Endodermal cell (in vitro differentiated cells): ENCODE measurements around the gene PLEKHG5. TPM values are rescaled to one million over a fixed set of nuclear protein-coding genes. Genes with fewer than 3 reads are reported as not detected.

Source experiments
- DNase-seq: peaks from one replicate; pipeline ENCODE4 v3.0.0-alpha.2; 2017
- H3K27ac ChIP-seq: 2 replicates; pipeline ENCODE4 v1.5.1; 2013; ENCODE audit warnings: mild to moderate bottlenecking, low read depth, low read length, moderate library complexity
- H3K27me3 ChIP-seq: 2 replicates; pipeline ENCODE4 v1.6.1; 2013; ENCODE audit warnings: mild to moderate bottlenecking, low read length, moderate library complexity; ENCODE audit not compliant: insufficient read depth, control insufficient read depth, poor library complexity, severe bottlenecking
- H3K36me3 ChIP-seq: 2 replicates; pipeline ENCODE4 v1.7.0; 2013; ENCODE audit warnings: mild to moderate bottlenecking, low read length, moderate library complexity; ENCODE audit not compliant: control insufficient read depth, insufficient read depth
- H3K4me1 ChIP-seq: one replicate; pipeline ENCODE4 v1.7.0; 2013; ENCODE audit warnings: low read length; ENCODE audit not compliant: control insufficient read depth, insufficient read depth
- H3K4me3 ChIP-seq: 2 replicates; pipeline ENCODE4 v1.5.1; 2013; ENCODE audit warnings: mild to moderate bottlenecking, low read length, moderate library complexity
- H3K9ac ChIP-seq: 2 replicates; pipeline ENCODE4 v1.6.1; 2013; ENCODE audit warnings: mild to moderate bottlenecking, low read length, moderate library complexity; ENCODE audit not compliant: poor library complexity, severe bottlenecking; ENCODE audit errors: extremely low read depth
- H3K9me3 ChIP-seq: 2 replicates; pipeline ENCODE4 v1.6.1; 2013; ENCODE audit warnings: mild to moderate bottlenecking, low read length, moderate library complexity; ENCODE audit not compliant: control insufficient read depth
- H3K27ac Mint-ChIP-seq: 2 replicates; pipeline ENCODE4 v1.8.0; 2020; ENCODE audit warnings: mixed read lengths
- H3K27me3 Mint-ChIP-seq: 2 replicates; pipeline ENCODE4 v1.8.0; 2021; ENCODE audit warnings: mild to moderate bottlenecking, mixed read lengths; ENCODE audit not compliant: insufficient read depth
- H3K36me3 Mint-ChIP-seq: 2 replicates; pipeline ENCODE4 v1.8.0; 2020; ENCODE audit warnings: low read depth, mixed read lengths
- H3K4me1 Mint-ChIP-seq: 2 replicates; pipeline ENCODE4 v1.8.0; 2020; ENCODE audit warnings: mixed read lengths
- H3K4me3 Mint-ChIP-seq: 2 replicates; pipeline ENCODE4 v1.8.0; 2020; ENCODE audit warnings: mild to moderate bottlenecking, moderate library complexity, mixed read lengths
- H3K9me3 Mint-ChIP-seq: 2 replicates; pipeline ENCODE4 v1.8.0; 2020; ENCODE audit warnings: mild to moderate bottlenecking, mixed read lengths
- WGBS, 2 experiments: methylation state at CpG; one replicate each; pipeline versions ENCODE4 v1.1.5 to v1.1.7; 2013; ENCODE audit warnings: missing lambda C conversion rate in 2 of 2, mixed read lengths in 1 of 2; ENCODE audit not compliant: insufficient coverage in 1 of 2, insufficient read length in 1 of 2; 5-methylcytosine and 5-hydroxymethylcytosine counted together
- total RNA-seq, 2 donors: library from RNA; stranded (reverse); fragmentation: NEBNext Ultra II Directional in 1 of 2; extraction: Animal tissue kit (Norgen Biotek cat#: 25700) in 1 of 2; gene quantifications; 2 replicates in 1 of 2; 3 replicates in 1 of 2; pipeline ENCODE4 v1.2.1, GENCODE V29; 2021
- TF ChIP-seq, protein P1 (sequence below): fragments of 200-600 bp; sonication (generic); conservative IDR thresholded peaks from 2 replicates; pipeline ENCODE4 v1.5.0; 2021; ENCODE audit warnings: antibody characterized with exemption, mild to moderate bottlenecking

Gene PLEKHG5
- total RNA-seq, 2 donors from 2014 or later = 32.6 to 38.8 TPM

DNA sequence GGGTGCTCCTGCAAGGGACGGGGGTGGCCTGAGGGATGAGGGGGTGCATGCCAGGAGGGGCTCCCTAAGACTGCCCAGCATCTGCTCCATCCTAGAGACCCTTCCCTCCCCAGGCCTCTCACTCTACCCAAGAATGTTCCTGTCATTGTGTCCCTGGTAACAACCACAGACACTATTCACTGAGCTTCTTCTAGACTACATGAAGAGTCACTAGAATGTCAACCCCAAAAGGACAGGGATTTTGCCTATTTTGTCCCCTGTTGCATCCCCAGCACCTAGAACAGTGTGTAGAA, 28.4 kb downstream of the PLEKHG5 start:
- H3K9ac ChIP-seq = no peak overlapping the region
- H3K9me3 ChIP-seq = no peaks in the 10 kb centered on the region
- H3K27me3 ChIP-seq = no peaks in the 10 kb centered on the region
- no peak for DNase-seq
- Mint-ChIP-seq H3K4me3 (no peak overlapping the region), H3K36me3 (peaks cover 28% of the 10 kb centered on the region), H3K27ac (no peak overlapping the region), H3K4me1 (peaks cover 2% of the 10 kb centered on the region), H3K27me3 (peaks cover 14% of the 10 kb centered on the region), H3K9me3 (no peaks in the 10 kb centered on the region)
- TF ChIP-seq, protein P1, sequence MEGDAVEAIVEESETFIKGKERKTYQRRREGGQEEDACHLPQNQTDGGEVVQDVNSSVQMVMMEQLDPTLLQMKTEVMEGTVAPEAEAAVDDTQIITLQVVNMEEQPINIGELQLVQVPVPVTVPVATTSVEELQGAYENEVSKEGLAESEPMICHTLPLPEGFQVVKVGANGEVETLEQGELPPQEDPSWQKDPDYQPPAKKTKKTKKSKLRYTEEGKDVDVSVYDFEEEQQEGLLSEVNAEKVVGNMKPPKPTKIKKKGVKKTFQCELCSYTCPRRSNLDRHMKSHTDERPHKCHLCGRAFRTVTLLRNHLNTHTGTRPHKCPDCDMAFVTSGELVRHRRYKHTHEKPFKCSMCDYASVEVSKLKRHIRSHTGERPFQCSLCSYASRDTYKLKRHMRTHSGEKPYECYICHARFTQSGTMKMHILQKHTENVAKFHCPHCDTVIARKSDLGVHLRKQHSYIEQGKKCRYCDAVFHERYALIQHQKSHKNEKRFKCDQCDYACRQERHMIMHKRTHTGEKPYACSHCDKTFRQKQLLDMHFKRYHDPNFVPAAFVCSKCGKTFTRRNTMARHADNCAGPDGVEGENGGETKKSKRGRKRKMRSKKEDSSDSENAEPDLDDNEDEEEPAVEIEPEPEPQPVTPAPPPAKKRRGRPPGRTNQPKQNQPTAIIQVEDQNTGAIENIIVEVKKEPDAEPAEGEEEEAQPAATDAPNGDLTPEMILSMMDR = no peak
- no peak overlapping the region for H3K4me3 ChIP-seq
- H3K27ac ChIP-seq = no peak overlapping the region
- WGBS, 2 experiments = 89% methylated on average over 1 of the region's 1 CpG; no CpG with 5 or more reads in 1 of the 2 experiments
- peaks cover 9% of the 10 kb centered on the region for H3K36me3 ChIP-seq
- no peaks in the 10 kb centered on the region for H3K4me1 ChIP-seq

DNA sequence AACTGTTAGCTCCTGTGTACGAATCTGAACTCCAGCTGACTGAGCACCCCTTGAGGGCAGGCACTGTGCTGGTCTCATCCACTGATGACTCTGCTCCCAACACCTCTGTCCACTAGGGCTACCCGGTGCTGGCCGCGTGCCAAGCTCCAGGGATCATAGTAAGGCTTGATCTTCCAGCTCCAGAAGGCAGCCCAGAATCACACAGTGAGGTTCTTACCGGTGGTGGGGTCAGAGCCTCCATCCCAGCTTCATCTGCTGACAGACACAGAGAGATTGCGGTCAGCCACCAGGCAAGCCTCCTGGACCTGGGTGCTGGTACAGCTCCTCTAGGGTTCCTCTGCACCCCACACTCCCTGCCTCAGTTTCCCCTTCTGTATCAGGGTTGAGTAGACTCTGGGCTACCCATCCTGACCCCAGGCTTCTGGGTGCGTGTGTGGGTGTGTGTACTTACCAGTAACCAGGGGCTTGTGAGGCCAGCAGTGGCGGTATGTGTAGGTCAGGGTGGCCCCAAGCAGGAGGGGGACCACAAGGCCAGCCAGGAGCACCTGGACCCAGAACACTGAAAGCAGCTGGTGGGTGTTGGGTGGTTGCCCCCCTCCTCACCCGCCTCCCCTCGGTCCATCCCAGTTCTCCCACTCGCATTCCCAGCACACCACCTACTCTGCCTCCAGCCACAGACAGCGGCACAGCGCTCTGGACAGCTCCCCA, 28.9 kb downstream of the PLEKHG5 start:
- H3K9ac ChIP-seq = no peak overlapping the region
- DNase-seq = no peak
- H3K27ac ChIP-seq = no peak overlapping the region
- peaks cover 9% of the 10 kb centered on the region for H3K36me3 ChIP-seq
- peaks cover under 1% of the 10 kb centered on the region for H3K27me3 ChIP-seq
- TF ChIP-seq, protein P1 = no peak
- Mint-ChIP-seq H3K27me3 (peaks cover 14% of the 10 kb centered on the region), H3K36me3 (peaks cover 27% of the 10 kb centered on the region), H3K4me3 (no peak overlapping the region), H3K4me1 (peaks cover 2% of the 10 kb centered on the region), H3K27ac (no peak overlapping the region), H3K9me3 (no peaks in the 10 kb centered on the region)
- no peaks in the 10 kb centered on the region for H3K9me3 ChIP-seq
- 95 to 100% methylated on average over 5 to 13 of the region's 13 CpGs for WGBS, 2 experiments
- H3K4me1 ChIP-seq = no peaks in the 10 kb centered on the region
- no peak overlapping the region for H3K4me3 ChIP-seq

DNA sequence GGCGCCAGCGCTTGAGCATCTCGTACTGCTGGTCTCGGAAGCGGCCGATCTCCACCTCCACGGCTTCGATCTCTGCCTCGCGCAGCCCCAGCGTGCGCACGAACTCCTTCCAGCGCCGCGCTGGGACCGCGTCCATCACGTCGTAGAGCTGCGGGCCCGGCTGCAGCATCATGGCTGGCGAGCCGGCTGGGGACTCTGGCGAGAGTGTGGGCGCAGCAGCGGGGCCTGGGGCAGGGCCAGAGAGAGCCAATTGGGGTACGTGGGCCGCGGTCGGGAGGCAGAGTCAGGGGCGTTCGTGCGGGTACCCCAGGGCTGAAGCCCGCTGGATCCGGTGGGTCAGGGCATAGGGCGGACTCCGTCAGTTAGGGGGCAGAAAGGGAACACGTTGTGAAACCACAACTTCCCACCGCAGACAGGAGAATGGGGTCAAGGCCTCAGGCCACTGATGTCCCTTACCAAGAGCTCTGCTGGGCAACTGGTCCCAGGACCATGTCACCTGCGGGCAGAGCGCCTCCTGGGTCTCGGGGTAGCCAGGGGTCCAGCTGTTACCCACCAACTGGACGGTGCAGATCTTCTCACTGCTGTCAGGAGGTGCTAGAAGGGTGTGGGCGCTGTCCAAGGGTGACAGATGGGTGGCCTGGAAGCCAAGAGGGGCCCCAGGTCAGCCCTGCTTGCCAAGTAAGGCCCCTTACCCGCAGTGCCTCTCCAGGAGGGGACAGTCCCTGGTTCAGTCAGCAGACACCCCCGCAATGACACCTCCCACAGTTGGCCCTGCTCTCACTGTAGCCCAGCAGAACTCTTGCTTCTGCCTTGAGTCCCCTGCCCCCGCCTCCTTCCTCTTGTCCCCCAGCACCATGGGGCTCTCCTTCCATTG, 29.7 kb downstream of the PLEKHG5 start:
- Mint-ChIP-seq H3K4me1 (peaks cover 2% of the 10 kb centered on the region), H3K9me3 (no peaks in the 10 kb centered on the region), H3K36me3 (peaks cover 21% of the 10 kb centered on the region), H3K4me3 (no peak overlapping the region), H3K27me3 (peaks cover 19% of the 10 kb centered on the region), H3K27ac (no peak overlapping the region)
- Histone ChIP-seq H3K36me3 (peaks cover 9% of the 10 kb centered on the region), H3K27me3 (peaks cover 8% of the 10 kb centered on the region), H3K27ac (no peak overlapping the region), H3K9me3 (no peaks in the 10 kb centered on the region), H3K4me1 (no peaks in the 10 kb centered on the region), H3K9ac (no peak overlapping the region), H3K4me3 (no peak overlapping the region)
- DNase-seq = no peak
- TF ChIP-seq, protein P1 = no peak
- WGBS, 2 experiments = 95 to 96% methylated on average over 37 to 48 of the region's 48 CpGs
